Psoas muscle (tissue), 8 donors: ENCODE results near the gene CIAO2B. TPM values are rescaled to one million over a fixed set of nuclear protein-coding genes. Genes with fewer than 3 reads are reported as not detected.

Experiments
- ATAC-seq, 4 donors: fragments of 200-7000 bp; cut with Tn5 transposase; one replicate each; pipeline ENCODE4 v1.9.1; 2020; ENCODE audit warnings: moderate library complexity in 3 of 4, mild to moderate bottlenecking in 2 of 4
- DNase-seq, 2 donors: peaks; one replicate each; pipeline ENCODE4 v3.0.0-alpha.2; 2020
- H3K27ac ChIP-seq: fragments of 200-600 bp; one replicate; pipeline ENCODE4 v1.8.0; 2022
- H3K27me3 ChIP-seq, 3 donors: fragments of 200-600 bp in 1 of 3; one replicate each; pipeline versions ENCODE4 v1.6.1 to v1.8.0; 2013 to 2022; ENCODE audit warnings: low read length in 2 of 3, mild to moderate bottlenecking in 2 of 3, moderate library complexity in 1 of 3; ENCODE audit not compliant: insufficient read depth in 3 of 3
- H3K36me3 ChIP-seq, 2 donors: fragments of 200-600 bp in 1 of 2; one replicate each; pipeline versions ENCODE4 v1.6.1 to v1.8.0; 2013 to 2022; ENCODE audit warnings: low read depth in 1 of 2, mild to moderate bottlenecking in 1 of 2, moderate library complexity in 1 of 2; ENCODE audit not compliant: insufficient read depth in 1 of 2
- H3K4me1 ChIP-seq: fragments of 200-600 bp; one replicate; pipeline ENCODE4 v1.8.0; 2022
- H3K4me3 ChIP-seq: fragments of 200-600 bp; one replicate; pipeline ENCODE4 v1.8.0; 2022; ENCODE audit warnings: mild to moderate bottlenecking
- H3K9me3 ChIP-seq: fragments of 200-600 bp; one replicate; pipeline ENCODE4 v1.8.0; 2022
- WGBS, 3 donors: extraction: QIAGEN DNeasy Blood & Tissue Kit; methylation state at CpG; one replicate each; pipeline versions ENCODE4 v1.1.6 to v1.1.7; 2013; 5-methylcytosine and 5-hydroxymethylcytosine counted together
- intact Hi-C, 2 donors: fragments of 100-400 bp; cut with DNase I; formaldehyde crosslinking; loops; one replicate each; pipeline versions ENCODE4 v1.11.0 to v1.14.2; 2022
- polyA plus RNA-seq, 3 donors: library from polyadenylated mRNA; stranded (reverse); fragments of 200-250 nt; gene quantifications; one replicate each; pipeline ENCODE4 v1.2.3, GENCODE V29; 2013
- total RNA-seq, 4 donors: library from RNA; stranded (reverse); fragmentation: NEBNext Ultra II Directional in 2 of 4; extraction: Animal tissue kit (Norgen Biotek cat#: 25700) in 2 of 4; gene quantifications; one replicate each; pipeline versions ENCODE4 v1.2.1 to v1.2.4, GENCODE V29; 2021 to 2023
- TF ChIP-seq, protein P1 (sequence below): fragments of 200-600 bp; IDR thresholded peaks from one replicate; pipeline ENCODE4 v1.8.0; 2022; ENCODE audit warnings: antibody characterized with exemption
- donor health status: healthy with polysubstance abuse.
- donor health status: DM: no; HTN: no; CAD: no; lungs with moderate emphysema.
- donor health status: Bipolar disorder and iron deficiency.
- donor health status: healthy.
- donor health status: DM: yes; HTN: yes; CAD: no.
- donor health status: DM: no; HTN: no; CAD: no.
- donor health status: DM: no; HTN: no; CAD: no.
- donor health status: DM: yes; HTN: yes; CAD: no.

The CIAO2B gene
- total and polyA plus RNA-seq, 7 donors: 145 to 818 (median 346) TPM

DNA sequence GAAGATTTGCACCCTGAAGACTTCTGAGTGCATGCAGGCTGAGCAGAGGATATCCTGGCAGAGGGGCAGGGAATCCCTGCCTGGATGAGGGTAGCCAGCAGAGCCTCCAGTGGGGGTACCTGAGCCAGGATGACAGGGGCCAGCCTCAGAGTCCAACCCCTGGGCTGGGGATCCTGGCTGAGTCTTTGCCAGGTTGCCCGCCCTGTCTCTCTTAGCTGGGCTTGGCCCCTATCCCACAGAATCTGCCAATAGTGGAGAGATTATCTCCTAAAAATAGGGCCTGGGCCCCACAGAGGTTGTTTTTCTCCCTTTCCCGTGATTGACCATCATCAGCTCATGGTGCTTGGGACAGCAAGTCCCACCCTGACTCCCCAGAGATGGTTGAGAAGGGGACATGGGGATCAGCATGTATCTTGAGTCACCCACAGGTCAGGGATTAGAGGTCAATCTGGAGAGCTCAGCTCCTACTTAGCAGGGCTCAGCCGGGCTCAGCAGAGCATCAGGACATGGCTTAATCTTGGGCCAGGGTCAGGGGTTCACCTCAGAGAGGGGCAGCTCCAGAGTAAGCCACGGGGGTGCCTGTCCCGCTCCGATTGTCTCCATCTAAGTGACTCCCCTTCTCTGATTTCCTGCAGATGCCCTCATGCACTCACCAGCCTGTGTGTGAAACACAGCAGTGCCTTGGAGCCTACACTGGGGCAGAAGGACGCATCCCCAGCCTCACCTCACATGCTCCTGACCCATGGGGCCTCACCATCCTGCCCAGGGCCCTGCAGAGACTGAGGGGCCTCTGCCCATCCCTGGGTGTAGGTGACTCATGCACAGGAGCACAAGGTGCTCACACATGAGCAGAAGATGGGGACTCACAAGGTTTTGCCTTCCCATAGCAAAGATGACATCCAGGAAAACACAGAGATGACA lies 27.0 kb downstream of the CIAO2B start:
- H3K36me3 ChIP-seq: no peaks in the 10 kb centered on the region
- H3K27me3 ChIP-seq: peaks cover 0 to 2% (median 0%) of the 10 kb centered on the region in 3 donors
- 59 to 65% (median 64%) methylated on average over 6 to 7 of the region's 7 CpGs for WGBS, 3 donors
- no peak overlapping the region for H3K27ac ChIP-seq
- H3K4me3 ChIP-seq: no peak overlapping the region
- no peaks in the 10 kb centered on the region for H3K9me3 ChIP-seq
- ATAC-seq (no peak), DNase-seq (peak in 1 of 2 donors; percentile 29)
- TF ChIP-seq, protein P1, sequence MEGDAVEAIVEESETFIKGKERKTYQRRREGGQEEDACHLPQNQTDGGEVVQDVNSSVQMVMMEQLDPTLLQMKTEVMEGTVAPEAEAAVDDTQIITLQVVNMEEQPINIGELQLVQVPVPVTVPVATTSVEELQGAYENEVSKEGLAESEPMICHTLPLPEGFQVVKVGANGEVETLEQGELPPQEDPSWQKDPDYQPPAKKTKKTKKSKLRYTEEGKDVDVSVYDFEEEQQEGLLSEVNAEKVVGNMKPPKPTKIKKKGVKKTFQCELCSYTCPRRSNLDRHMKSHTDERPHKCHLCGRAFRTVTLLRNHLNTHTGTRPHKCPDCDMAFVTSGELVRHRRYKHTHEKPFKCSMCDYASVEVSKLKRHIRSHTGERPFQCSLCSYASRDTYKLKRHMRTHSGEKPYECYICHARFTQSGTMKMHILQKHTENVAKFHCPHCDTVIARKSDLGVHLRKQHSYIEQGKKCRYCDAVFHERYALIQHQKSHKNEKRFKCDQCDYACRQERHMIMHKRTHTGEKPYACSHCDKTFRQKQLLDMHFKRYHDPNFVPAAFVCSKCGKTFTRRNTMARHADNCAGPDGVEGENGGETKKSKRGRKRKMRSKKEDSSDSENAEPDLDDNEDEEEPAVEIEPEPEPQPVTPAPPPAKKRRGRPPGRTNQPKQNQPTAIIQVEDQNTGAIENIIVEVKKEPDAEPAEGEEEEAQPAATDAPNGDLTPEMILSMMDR: no peak
- intact Hi-C loops: no loop called here
- H3K4me1 ChIP-seq: peaks cover 26% of the 10 kb centered on the region

DNA sequence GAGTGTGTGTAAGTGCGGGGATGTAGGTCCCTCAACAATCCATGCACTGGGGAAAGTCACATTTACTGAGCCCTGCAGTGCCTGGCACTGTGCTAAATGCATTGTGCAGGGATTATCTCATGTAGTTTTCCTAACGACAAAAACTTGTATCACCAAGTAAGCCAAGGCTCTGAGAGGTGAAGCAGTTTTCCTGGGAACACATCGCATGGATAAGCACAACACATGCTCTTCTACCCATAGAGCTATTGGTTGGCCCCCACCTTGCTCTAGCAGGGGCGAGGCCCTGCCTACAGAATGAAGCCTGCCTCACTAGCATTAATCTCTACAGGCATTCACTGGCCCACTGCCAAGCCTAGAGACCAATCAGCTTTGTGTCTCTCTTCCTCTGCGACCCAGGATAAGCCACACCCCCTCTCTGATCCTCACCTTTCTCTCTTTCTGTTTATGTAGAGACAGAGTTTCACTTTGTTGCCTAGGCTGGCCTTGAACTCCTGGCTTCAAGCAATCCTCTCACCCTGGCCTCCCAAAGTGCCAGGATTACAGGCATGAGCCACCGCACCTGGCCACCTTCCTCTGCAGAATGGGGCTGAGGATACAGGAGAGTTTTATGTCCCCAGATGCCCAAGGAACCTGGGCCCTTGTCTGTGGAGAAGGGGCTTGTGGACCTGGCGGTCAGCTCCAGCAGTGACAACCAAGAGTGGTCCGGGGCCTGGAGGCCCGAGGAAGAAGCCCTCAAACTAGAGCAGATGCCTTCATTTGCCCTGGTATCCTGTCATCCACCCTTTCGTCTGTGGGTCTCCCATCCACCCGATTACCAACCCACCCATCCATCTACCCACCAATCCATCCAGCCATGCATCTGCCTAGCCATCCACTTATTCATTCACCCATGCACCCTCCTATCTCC lies 28.3 kb downstream of the CIAO2B start:
- Histone ChIP-seq H3K4me1 (peaks cover 37% of the 10 kb centered on the region), H3K27ac (no peak overlapping the region)

DNA sequence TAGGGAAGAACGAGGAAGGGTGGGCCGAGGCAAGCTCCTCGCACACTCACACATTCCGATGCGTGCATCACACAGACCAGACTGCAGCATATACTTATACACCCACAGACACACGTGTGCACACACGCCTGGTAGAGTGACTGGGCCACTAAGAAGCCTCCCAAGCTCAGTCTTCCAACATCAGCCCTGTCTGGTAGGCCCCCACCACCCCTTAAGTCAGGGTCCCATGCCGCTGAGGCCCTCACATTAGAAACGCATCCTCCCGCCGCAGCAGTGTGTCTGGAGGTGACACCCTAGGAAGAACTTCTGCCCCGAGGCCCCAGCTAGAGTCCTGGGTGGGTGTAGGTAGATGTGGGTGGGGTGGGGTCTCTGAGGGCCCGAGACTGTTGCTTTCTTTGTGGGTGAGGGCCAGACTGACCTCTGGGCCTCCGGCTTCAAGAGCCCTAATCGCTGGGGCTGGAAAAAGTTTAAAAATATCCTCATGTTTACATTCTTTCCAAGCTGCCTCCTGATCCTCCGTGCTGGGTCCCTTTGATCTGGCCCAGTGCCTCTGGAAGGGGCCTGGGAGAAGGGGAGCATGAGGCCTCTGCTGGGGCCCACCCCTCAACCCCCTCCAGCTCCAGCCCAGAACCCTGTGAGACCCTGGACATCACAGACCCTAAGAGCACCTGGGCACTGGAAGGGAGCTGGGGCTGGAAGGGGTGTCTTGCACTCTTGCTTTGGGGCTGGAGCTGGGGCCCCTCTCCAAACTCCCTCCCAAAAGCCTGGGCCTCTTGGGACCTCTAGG lies 29.2 kb downstream of the CIAO2B start:
- intact Hi-C loops: no loop called here
- peaks cover 44% of the 10 kb centered on the region for H3K4me1 ChIP-seq
- H3K27me3 ChIP-seq: no peaks in the 10 kb centered on the region
- DNase-seq (no peak), ATAC-seq (no peak)
- TF ChIP-seq, protein P1: no peak
- no peak overlapping the region for H3K4me3 ChIP-seq
- WGBS, 3 donors: 57 to 62% (median 61%) methylated on average over 16 of the region's 16 CpGs
- no peaks in the 10 kb centered on the region for H3K36me3 ChIP-seq
- H3K27ac ChIP-seq: no peak overlapping the region
- no peaks in the 10 kb centered on the region for H3K9me3 ChIP-seq

More for the DNA sequence above, 28.3 kb downstream of the CIAO2B start:
- DNase-seq (no peak), ATAC-seq (no peak)
- TF ChIP-seq, protein P1: no peak
- intact Hi-C loops: no loop called here
- Histone ChIP-seq H3K36me3 (no peaks in the 10 kb centered on the region), H3K4me3 (no peak overlapping the region), H3K9me3 (no peaks in the 10 kb centered on the region), H3K27me3 (peaks cover 0 to 2% (median 0%) of the 10 kb centered on the region in 3 donors)
- WGBS, 3 donors: 70 to 76% (median 73%) methylated on average over 11 of the region's 11 CpGs

DNA sequence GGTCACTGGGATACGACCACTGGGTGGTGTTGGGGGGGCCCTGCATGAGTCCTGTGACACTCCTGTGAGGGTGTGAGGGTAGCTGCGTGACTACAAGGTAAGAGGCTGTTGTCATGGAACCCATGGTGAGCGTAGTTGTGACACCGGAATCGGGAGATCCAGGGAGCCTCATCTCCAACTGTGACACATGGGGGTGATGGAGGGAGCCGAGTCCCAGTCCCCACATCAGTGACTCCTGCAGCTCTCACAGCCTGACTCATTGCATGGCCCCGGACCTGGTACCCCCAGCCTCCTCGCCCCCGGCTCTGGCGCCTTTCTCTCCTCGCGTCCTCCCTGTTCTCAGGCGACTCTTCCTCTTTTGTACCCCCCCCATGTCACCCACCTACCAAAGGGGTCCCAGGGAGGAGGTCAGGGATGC lies 29.8 kb downstream of the CIAO2B start:
- DNase-seq: peak in 1 of 2 donors; percentile 27
- Histone ChIP-seq H3K4me3 (no peak overlapping the region), H3K4me1 (peaks cover 50% of the 10 kb centered on the region), H3K27me3 (no peaks in the 10 kb centered on the region), H3K27ac (peak overlapping the region; percentile 89), H3K36me3 (no peaks in the 10 kb centered on the region), H3K9me3 (no peaks in the 10 kb centered on the region)
- TF ChIP-seq, protein P1: no peak
- no peak for ATAC-seq
- intact Hi-C loops: no loop called here
- 93 to 94% (median 93%) methylated on average over 13 of the region's 13 CpGs for WGBS, 3 donors
